Jurkat, Clone E6-1 (cell line): ENCODE measurements around the gene NCAPD3. TPM values are rescaled to one million over a fixed set of nuclear protein-coding genes. Genes with fewer than 3 reads are reported as not detected.

Source experiments
- DNase-seq: peaks from one replicate; pipeline ENCODE4 v3.0.0-alpha.2; 2011; ENCODE audit warnings: low read depth, low spot score
- H3K4me3 ChIP-seq: 2 replicates; pipeline ENCODE4 v1.5.1; 2011; ENCODE audit warnings: mild to moderate bottlenecking, low read length, control low read depth, moderate library complexity
- polyA plus RNA-seq: library from polyadenylated mRNA; unstranded; fragments of >200 nt; gene quantifications from one replicate; pipeline ENCODE4 v1.2.1, GENCODE V29; 2012; ENCODE audit warnings: missing spikeins; ENCODE audit not compliant: insufficient read length, insufficient read depth

NCAPD3 gene, protein sequence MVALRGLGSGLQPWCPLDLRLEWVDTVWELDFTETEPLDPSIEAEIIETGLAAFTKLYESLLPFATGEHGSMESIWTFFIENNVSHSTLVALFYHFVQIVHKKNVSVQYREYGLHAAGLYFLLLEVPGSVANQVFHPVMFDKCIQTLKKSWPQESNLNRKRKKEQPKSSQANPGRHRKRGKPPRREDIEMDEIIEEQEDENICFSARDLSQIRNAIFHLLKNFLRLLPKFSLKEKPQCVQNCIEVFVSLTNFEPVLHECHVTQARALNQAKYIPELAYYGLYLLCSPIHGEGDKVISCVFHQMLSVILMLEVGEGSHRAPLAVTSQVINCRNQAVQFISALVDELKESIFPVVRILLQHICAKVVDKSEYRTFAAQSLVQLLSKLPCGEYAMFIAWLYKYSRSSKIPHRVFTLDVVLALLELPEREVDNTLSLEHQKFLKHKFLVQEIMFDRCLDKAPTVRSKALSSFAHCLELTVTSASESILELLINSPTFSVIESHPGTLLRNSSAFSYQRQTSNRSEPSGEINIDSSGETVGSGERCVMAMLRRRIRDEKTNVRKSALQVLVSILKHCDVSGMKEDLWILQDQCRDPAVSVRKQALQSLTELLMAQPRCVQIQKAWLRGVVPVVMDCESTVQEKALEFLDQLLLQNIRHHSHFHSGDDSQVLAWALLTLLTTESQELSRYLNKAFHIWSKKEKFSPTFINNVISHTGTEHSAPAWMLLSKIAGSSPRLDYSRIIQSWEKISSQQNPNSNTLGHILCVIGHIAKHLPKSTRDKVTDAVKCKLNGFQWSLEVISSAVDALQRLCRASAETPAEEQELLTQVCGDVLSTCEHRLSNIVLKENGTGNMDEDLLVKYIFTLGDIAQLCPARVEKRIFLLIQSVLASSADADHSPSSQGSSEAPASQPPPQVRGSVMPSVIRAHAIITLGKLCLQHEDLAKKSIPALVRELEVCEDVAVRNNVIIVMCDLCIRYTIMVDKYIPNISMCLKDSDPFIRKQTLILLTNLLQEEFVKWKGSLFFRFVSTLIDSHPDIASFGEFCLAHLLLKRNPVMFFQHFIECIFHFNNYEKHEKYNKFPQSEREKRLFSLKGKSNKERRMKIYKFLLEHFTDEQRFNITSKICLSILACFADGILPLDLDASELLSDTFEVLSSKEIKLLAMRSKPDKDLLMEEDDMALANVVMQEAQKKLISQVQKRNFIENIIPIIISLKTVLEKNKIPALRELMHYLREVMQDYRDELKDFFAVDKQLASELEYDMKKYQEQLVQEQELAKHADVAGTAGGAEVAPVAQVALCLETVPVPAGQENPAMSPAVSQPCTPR (N-terminal part only)
- 133 TPM for polyA plus RNA-seq

DNA sequence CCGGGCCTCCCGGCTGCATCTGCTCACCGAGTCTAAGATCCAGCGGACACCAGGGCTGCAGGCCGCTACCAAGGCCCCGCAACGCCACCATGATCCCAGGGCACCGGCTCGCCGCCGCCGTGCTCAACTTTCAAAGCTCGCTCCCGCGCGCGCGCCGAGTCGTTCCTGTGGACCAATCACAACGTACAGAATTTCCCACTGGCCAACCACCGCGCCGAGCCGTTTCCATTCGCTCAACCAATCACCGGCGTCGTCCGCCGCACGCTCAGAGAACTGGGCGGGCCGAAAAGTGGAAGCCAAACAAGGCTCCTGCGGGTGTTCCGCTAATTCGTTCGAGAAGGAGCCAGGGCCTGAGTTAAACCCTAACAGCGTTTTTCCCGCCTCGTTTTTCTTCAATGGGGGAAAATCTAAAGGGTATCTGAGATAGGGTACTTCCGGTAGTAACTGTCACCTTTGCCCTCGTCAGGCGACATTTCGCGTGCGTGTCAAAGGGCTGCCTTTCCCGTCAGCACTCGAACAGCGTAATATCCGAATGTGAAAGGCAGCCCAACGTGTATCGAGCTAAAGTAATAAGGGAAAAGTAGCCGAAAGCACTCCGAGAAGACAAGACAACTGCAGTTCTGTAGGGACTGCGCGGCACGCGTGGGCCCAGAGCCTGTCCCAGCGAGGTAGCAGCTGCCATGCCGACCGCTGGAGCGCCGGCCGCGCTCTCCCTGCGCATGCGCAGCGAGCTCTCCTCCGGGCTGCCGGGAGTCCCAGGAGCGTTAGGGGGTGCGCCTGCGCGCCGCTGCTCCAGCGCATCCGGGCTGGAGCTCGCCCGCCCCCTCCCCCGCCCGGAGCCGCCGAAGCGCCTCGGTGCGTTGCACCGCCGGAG lies at the start of gene NCAPD3, which contains the start of gene VPS26B:
NCAPD3 (minus strand) TSS at position 132 of the 874 bp plus-strand sequence; CDS start at position 91, 41 bp downstream.
VPS26B (plus strand) TSS at position 836 of the 874 bp plus-strand sequence. CDS start 452 bp downstream, outside the sequence.
- H3K4me3 ChIP-seq: peak within 1 kb of the TSS; percentile 96
- DNase-seq: peak; percentile 95

DNA sequence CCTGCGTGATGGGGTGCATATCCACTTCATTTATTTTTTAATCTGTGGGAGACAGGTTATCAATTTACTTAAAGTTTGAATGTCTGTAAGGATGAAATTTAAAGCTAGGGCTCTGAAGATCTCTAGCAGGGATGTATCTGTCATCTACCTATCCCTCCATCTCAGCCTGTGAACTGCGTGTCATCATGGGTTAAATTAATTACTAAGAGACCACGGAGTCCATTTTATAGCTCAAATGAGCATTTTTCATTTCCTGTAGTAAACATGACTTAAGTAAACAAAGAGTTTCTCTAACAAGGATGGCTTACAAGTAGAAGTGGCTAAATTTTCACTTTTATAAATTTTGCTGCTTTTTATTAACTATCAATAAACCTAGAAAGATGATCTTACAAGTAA lies 49.5 kb upstream of the NCAPD3 start:
- H3K4me3 ChIP-seq: peak overlapping the region; percentile 97
- no peak for DNase-seq

DNA sequence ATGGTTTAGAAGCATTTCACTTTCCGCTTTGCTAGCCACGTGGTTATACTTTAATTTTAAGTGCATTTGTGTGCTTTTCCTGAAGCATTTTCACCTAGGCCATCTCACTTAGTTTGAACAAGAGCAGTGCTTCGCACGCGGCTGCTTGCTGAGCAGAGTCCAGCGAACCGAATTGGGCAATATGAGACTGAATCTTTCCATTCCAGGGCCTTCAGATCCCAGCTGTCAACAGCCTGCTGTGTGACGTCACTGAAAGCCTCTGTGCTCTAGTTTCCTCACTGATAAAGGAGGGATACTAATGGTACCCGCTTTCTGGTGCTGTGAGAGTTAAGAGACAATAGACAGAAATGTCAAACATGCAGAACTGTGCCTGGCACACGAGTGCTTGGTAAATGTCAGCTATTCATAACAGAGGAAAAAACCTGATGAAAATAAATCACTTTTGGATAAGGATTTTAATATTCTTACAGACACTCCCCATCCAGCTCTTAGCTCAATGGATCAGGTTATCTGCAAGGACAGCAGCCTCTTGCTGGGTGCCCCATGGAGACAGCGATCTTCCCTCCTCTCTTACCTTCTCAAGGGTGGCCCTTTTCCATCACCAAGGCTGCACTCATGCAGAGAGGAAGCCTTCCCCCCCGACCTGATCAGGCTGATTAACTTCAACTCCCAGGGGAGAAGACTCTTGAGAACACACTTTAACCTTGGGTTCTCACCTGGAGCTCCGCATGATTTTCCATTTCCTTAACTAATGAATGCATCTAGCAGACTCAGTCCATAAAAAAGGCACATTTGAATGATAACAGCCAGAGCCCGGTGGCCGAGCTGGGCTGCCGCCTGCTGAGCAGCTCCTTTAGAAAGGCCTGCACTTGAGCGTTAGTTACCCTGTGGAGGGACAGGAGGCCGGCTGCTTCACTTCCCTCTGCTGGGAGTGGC lies 48.9 kb upstream of the NCAPD3 start:
- peak overlapping the region; percentile 97 for H3K4me3 ChIP-seq

DNA sequence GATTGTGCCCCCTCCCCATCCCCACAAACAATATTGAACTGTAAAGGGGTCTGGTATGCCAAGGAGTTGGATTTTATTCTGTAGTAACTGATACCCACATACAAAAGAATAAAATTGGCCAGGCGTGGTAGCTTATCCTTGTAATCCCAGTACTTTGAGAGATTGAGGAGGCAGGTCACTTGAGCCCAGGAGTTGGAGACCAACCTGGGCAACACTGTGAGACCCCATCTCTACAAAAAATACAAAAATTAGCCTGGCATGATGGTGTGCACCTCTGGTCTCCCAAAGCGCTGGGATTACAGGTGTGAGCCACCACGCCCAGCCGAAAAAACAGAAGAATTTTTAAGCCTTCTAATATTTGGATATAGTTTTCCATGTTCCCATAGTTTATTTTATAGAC lies 48.2 kb upstream of the NCAPD3 start:
- H3K4me3 ChIP-seq: no peak overlapping the region
- DNase-seq: no peak

More for the DNA sequence above, 48.9 kb upstream of the NCAPD3 start:
- DNase-seq: no peak

DNA sequence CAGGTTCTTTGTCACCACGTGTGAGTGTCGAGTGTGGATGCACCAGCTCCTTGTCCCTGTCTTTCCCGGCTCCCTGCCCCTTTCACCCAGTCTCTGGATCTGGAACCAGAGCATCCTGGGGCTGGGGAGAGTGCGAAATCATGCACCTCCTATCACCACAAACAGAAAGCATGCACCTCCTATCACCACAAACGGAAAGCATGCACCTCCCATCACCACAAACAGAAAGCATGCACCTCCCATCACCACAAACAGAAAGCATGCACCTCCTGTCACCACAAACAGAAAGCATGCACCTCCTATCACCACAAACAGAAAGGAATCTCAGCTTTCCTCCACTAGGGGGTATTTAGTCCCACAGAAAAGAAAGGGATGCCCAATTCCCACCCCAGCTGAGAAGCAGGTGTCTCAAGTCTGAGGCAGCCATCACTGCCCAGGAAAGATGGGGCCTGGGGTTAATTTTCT lies 46.5 kb upstream of the NCAPD3 start:
- peak; percentile 99 for DNase-seq
- peak overlapping the region; percentile 29 for H3K4me3 ChIP-seq

DNA sequence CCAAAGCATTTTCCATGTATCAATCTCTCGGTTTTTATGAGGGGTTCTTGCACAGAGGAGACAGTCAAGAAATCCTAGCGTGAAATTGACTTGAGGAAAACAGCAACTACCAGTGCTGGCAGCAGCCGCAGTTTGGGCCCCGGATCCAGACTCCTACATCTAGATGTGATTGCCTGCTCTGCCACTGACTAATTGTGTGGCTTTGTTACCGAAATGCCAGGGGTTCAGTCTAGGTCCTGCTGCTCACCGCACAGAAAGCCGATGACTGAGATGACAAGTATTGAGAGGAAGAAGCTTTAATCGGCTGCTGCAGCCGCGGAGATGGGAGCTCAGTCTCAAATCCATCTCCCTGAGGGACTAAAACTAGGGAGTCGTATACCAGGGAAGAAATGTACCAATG lies 44.2 kb upstream of the NCAPD3 start:
- no peak for DNase-seq
- no peak overlapping the region for H3K4me3 ChIP-seq

DNA sequence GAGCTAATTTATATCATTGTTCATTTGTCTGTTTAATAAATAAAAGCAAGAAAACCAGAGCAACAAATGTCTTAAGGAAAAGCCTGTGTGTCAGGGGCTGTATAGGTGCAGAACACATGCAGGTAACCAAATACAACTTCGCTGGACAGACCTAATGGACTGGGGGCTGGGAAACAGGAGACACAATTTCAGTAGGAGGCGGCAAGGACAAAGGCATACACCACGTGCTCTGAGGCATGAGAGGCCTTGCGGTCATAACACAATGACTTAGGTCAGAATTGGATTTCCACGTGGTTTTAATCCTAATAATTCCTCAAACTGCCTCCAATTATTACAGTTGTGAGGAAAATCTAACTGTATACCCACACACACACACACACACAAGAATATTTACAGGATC lies 43.7 kb upstream of the NCAPD3 start:
- H3K4me3 ChIP-seq: no peak overlapping the region
- DNase-seq: no peak

DNA sequence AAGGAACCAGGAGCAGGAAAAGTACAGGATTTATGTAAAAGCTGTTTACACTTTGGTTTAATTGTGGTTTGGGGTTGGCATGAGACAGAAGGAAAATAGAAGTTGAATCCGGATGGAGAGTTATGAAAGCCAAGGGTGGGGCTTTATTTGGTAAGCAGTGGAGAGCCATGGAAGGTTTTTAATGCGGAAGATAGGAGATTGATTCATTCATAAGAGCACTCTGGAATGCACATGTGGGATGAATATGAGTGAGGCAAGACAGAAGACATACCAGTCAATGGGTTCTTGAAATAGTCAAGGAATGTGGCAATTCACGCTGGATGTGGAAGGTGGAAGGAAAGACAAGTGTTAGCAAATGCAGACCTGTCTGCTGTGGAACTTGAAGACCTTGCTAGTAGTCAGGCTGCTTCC lies 43.1 kb upstream of the NCAPD3 start:
- no peak overlapping the region for H3K4me3 ChIP-seq
- no peak for DNase-seq

DNA sequence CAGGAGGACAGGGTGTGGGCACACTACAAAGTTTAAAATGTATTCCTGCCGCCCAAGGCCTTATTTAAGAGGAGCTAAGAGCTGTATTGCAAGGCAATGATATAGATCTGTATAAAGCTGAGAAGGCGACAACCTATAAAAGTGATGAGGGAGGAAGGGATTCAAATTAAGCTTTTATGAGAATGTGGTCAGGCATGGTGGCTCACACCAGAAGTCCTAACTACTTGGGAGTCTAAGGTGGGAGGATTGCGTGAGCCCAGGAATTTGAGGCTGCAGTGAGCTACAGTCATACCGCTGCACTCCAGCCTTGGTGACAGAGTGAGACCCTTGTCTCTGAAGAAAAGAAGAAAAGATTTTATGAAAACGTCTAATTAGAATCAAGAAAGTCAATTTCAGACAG lies 42.7 kb upstream of the NCAPD3 start:
- H3K4me3 ChIP-seq: no peak overlapping the region
- no peak for DNase-seq

DNA sequence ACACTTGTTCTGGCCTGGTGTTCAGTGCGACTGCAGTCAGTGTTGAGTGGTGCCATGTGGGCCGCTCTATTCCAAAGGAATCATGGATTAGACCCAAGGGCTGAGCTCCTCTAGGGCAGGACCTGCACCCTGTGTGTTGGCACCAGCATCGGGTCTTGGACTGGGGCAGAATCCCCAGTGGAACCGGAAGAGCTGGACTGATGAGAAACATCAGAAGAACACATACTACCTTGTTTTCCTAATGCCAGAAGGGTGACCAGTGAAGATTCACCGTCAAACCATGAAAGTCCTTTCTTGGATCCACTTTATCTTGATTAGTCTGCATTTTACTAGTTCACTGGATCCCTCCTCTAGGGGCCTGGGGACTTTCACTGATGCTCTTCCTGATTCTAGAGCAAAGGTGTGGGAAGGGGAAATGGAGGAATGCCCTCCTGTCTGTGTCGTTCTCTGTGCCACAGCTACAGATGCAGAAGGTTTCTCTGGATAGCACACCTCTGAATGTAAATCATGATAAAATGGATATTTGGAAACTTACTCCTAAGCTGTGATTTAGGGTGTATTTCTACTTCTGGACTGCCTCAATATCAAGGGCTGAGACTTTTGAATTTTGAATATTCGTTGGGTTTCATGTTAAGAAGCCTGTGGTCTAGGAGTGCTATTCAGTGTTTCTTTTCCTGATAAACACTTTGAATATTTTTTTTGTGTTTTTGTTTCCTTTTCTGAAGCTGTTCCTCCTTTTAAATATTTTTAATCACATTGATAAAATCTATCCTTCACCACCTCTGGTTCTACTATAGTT lies 41.4 kb upstream of the NCAPD3 start:
- H3K4me3 ChIP-seq: no peak overlapping the region
- no peak for DNase-seq

DNA sequence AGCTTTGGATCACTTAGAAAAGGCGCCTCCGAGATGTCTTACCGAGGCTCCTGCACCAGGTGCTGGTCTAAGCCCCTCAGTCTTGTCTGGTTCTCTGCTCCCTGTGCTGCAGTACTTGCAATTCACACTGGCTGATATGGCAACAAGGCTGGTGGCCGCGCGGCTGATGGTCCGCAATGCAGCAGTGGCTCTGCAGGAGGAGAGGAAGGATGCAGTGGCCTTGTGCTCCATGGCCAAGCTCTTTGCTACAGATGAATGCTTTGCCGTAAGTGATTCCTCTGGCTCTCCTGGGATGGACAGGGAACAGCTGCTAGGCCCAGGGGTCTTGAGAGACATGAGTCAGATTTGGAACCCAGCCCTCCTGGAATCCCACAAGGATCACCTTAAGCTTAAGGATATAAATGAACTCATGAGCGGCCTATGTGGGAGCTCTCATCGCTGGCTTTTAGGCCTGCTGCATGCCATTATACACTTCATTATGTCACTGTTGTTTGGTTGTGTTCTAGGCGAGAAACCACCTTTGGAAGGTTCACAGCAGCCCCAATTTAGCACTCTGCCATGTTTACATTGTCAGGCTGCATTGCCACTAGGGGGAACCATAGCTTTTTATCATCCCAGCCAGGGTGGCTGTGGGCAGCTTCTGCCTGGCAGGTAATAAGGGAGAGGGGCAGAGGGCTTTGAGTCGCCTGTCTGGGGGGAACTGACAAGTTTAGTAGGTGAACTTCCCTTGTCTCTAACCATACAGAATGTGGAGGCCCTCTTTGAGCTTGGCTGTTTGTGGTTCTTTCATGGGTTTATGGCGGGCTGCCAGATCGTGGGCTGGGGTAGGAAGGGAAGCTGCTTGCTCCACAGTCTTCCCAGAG lies 38.1 kb upstream of the NCAPD3 start:
- peak; percentile 76 for DNase-seq
- no peak overlapping the region; the same call in 1 of the 2 replicates for H3K4me3 ChIP-seq

DNA sequence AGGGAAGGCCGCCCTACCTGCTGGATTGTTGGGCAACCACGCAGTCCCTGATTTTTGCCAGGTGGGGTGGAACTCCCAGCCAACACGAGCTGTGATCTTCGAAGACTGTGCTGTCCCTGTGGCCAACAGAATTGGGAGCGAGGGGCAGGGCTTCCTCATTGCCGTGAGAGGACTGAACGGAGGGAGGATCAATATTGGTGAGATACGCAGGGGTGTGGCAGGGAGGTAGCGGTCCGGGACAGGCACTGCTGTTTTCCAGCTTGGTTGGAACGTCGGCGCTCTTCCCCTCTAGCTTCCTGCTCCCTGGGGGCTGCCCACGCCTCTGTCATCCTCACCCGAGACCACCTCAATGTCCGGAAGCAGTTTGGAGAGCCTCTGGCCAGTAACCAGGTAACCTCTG lies 37.2 kb upstream of the NCAPD3 start:
- DNase-seq: no peak
- H3K4me3 ChIP-seq: no peak overlapping the region

DNA sequence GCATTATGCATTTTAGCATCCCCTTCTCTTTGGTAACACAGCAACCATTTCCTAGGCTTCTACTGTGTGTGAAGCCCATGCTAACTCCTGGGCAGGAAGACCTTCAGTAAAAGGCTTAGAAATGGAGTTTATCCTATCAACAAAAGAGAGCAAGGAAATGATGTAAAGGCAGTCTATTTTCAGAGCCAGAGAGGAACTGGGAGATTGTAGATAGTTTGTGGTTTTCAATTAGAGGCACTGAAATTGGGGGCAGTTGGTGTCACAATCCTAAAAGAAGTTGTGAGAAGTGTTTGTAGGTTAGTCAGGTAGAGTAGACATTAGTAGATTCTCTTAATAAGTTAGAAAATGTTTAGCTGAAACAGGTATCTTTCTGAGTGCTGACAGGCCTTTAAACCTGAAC lies 36.7 kb upstream of the NCAPD3 start:
- H3K4me3 ChIP-seq: peak overlapping the region; percentile 3
- DNase-seq: peak; percentile 72

DNA sequence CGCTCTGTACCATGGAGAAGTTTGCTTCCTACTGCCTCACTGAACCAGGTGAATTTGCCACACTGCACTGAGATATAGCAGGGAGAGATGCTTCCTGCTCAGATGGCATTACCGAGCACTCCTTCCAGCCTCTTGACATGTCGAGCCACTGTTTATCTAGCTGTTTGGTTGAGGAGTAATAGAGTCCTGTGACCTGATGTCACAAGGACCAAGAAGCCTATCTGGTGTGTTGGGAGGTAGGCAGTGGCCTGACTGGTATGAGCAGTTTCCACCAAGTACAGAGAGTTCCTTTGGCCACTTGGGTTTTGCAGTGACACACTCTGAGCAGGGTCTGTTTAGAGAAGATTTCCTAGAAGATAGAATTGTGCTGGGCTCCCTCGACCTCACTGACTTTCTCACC lies 34.8 kb upstream of the NCAPD3 start:
- no peak overlapping the region for H3K4me3 ChIP-seq
- DNase-seq: no peak

DNA sequence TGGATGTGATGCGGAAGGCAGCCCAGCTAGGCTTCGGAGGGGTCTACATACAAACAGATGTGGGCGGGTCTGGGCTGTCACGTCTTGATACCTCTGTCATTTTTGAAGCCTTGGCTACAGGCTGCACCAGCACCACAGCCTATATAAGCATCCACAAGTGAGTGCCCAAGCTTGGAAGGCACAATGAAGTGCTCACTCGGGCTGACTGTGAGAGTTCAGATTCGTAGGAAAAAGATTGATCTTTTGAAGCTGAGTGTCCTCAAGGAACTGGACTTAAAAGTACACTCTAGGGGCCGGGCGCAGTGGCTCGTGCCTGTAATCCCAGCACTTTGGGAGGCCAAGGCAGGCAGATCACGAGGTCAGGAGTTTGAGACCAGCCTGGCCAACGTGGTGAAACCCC lies 33.3 kb upstream of the NCAPD3 start:
- H3K4me3 ChIP-seq: no peak overlapping the region
- no peak for DNase-seq
